M059J (cell line): ENCODE results near the gene KIF16B. TPM values are rescaled to one million over a fixed set of nuclear protein-coding genes. Genes with fewer than 3 reads are reported as not detected.
A peak's percentile ranks its signal among the peaks of the same experiment; 100 is the strongest.

Experiments
- DNase-seq: peaks from one replicate; pipeline ENCODE4 v3.0.0-alpha.2; 2012; ENCODE audit warnings: low read depth
- total RNA-seq: library from RNA; depleted of rRNA; stranded (reverse); fragments of >200 nt; shearing (Covaris generic); gene quantifications from 2 replicates; pipeline ENCODE4 v1.2.3, GENCODE V29; 2014

KIF16B gene
- total RNA-seq, 1 experiment from 2014 or later: 16.5 TPM

GRCh38 chr20:16555754-16556153 is 17.5 kb downstream of the KIF16B start:
- DNase-seq: peak; percentile 21

GRCh38 chr20:16554766-16555543 is 18.3 kb downstream of the KIF16B start:
- DNase-seq: no peak

GRCh38 chr20:16553684-16554083 is 19.6 kb downstream of the KIF16B start:
- no peak for DNase-seq

GRCh38 chr20:16553101-16553500 is 20.1 kb downstream of the KIF16B start:
- DNase-seq: no peak

GRCh38 chr20:16552015-16552414 is 21.2 kb downstream of the KIF16B start:
- DNase-seq: no peak

GRCh38 chr20:16551607-16552006 is 21.6 kb downstream of the KIF16B start:
- no peak for DNase-seq

GRCh38 chr20:16548068-16548672 is 25.1 kb downstream of the KIF16B start:
- no peak for DNase-seq

- DNase-seq: no peak
Measured at GRCh38 chr20:16544949-16545348, 28.3 kb downstream of the KIF16B start.

- no peak for DNase-seq
Measured at GRCh38 chr20:16542477-16542876, 30.8 kb downstream of the KIF16B start.

- no peak for DNase-seq
Measured at GRCh38 chr20:16541878-16542277, 31.4 kb downstream of the KIF16B start.

GRCh38 chr20:16541226-16541625 is 32.0 kb downstream of the KIF16B start:
- no peak for DNase-seq

GRCh38 chr20:16539280-16540021 is 33.8 kb downstream of the KIF16B start:
- DNase-seq: peak; percentile 20

GRCh38 chr20:16538779-16539178 is 34.5 kb downstream of the KIF16B start:
- no peak for DNase-seq

GRCh38 chr20:16537918-16538317 is 35.3 kb downstream of the KIF16B start:
- DNase-seq: no peak

GRCh38 chr20:16537025-16537665 is 36.1 kb downstream of the KIF16B start:
- DNase-seq: peak; percentile 34

GRCh38 chr20:16535277-16535676 is 38.0 kb downstream of the KIF16B start:
- DNase-seq: no peak

GRCh38 chr20:16533502-16533901 is 39.7 kb downstream of the KIF16B start:
- DNase-seq: no peak

GRCh38 chr20:16531485-16531884 is 41.8 kb downstream of the KIF16B start:
- no peak for DNase-seq

- peak; percentile 78 for DNase-seq
Measured at GRCh38 chr20:16530201-16530681, 43.0 kb downstream of the KIF16B start.

- DNase-seq: peak; percentile 92
Measured at GRCh38 chr20:16528078-16528477, 45.2 kb downstream of the KIF16B start.

GRCh38 chr20:16527438-16527837 is 45.8 kb downstream of the KIF16B start:
- DNase-seq: no peak
